Kidney tubule cell (primary cell): ENCODE results near the gene ITPRIP.
A peak's percentile ranks its signal among the peaks of the same experiment; 100 is the strongest.

Experiments
- DNase-seq: peaks from one replicate; pipeline ENCODE4 v3.0.0-alpha.2; 2018; ENCODE audit warnings: low spot score

ITPRIP gene

DNA sequence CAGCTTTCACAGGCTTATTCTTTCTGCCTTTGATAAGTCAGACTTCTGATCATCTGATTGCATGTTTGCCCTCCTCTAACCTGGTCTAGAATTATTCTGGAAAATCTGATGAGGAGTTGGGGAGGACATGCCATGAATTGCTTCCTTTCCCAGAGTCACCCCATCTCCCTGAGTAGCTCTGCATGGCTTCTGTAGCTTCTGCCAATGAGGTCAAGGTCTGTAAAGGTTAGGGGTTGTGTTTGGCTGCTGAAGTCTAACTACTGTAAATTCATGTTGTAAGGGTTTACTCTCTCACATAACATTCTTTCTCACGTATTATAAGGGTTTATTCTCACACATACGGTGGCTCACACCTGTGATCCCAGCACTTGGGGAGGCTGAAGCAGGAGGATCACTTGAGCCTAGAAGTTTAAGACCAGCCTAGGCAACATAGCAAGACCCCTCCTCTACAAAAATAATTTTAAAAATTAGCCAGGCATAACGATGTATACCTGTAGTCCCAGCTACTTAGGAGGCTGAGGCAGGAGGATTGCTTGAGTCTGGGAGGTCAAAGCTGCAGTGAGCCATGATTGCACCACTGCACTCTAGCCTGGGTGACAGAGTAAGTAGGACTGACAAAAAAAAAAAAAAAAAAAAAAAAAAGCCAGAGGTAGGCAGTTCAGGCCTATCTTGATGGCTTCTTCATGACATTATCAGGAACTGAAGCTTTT is 58.6 kb downstream of the ITPRIP start:
- no peak for DNase-seq

- no peak for DNase-seq
These were observed 60.5 kb downstream of the ITPRIP start for GRCh38 chr10:104277785-104278184.

DNA sequence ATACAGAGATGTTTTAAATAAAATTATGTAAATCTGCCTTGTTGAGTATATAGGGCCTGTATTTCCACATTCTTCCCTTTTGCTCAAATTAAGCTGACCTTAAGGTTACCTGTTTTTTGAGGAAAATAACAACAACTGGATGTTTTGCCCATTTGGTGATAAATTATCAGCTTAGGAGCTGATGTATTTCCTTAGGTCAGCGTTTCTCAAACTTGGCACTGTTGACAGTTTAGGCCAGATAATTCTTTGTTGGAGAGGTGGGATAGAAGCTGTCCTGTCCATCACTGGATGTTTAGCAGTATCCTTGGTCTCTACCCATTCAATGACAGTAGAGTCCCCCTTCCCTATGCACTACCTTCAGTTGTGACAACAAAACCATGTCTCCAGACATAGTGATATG is 62.1 kb downstream of the ITPRIP start:
- DNase-seq: no peak

DNA sequence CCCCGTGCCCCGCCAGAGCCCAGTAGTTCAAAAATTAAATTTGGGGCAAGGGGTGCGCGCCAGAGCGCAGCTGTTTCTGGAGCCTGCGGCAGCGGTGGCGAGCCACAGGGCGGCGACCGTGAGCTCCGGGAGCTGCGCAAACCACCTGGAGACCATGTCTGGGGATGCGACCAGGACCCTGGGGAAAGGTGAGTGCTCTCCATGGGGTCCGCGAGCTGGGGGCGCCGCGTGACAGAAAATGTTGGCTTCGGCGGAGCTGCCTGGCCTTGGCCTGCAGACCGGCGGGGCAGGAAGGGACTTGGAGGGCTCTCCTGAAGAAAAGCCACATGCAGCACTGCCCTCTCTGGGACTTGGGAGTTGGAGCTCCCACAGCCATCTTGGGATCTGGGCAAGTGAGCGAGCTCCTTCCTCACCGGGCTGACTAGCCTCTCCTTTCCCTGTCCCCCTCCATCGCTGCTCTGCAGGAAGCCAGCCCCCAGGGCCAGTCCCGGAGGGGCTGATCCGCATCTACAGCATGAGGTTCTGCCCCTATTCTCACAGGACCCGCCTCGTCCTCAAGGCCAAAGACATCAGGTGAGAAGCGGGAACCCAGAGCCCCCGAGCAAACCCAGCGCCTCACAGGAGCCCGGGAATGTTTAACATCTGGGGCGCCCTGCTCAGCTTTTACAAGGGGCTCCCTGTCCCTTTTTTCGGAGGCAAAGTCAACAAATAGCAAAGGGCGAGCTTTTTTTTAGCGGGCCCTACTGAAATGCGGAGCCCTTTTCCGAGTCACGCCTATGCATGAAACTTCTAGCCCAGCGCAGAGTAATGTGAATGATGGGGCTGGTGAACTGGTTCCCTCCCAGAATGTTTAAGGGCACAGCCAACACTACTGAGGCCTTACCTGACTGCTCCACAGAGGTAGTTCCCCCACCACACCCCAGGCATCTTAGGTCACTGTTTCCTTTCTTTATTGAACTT is 63.2 kb downstream of the ITPRIP start:
- DNase-seq: peak; percentile 67

DNA sequence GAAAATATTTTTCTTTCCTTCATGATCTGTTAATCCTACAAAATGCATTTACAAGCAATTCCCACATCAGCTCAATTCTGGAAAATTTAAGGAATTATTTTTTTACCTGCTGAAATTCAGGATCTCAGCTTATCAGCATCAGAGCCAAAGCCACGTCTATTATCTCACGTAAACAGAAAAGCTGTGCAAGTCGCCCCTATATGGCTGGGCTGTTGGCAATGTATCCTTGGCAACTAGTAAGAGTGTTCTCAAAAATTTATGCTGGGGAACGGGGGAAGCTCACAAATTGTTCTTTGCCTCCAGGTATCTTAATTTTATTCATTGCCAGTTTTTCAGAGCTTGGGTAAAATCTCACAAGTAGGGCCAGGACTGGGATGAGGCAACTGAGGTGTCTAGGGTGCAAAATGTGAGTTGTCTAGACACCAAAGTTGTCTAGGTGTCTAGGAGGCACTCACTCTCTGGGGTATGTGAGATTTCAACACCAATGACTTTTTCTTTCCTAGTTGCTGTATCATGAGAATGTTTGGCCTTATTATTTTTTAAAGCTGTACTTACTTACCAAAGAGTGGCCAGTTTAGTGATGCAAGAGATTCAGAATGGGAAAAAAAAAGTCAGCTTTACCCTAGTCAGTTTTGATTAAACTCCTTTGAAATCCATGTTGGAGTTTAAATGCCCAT is 64.2 kb downstream of the ITPRIP start:
- no peak for DNase-seq

DNA sequence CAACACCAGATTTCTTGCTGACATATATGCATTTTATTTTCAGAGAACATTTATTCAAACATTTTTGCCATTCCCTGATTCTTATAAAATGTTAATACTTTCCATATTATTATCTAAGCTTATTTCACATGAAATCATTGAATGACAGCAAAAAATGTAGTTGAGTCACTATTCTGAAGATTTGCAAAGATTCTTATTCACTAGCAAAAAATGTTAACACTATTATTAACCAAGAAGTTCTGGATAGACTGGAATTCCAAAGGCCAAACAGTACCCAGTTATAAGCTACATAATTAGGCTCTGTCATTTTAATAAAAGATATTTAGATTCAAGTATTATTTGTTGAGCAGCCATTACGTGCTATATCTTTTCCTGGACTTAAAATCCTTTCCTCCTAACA is 65.0 kb downstream of the ITPRIP start:
- no peak for DNase-seq

DNA sequence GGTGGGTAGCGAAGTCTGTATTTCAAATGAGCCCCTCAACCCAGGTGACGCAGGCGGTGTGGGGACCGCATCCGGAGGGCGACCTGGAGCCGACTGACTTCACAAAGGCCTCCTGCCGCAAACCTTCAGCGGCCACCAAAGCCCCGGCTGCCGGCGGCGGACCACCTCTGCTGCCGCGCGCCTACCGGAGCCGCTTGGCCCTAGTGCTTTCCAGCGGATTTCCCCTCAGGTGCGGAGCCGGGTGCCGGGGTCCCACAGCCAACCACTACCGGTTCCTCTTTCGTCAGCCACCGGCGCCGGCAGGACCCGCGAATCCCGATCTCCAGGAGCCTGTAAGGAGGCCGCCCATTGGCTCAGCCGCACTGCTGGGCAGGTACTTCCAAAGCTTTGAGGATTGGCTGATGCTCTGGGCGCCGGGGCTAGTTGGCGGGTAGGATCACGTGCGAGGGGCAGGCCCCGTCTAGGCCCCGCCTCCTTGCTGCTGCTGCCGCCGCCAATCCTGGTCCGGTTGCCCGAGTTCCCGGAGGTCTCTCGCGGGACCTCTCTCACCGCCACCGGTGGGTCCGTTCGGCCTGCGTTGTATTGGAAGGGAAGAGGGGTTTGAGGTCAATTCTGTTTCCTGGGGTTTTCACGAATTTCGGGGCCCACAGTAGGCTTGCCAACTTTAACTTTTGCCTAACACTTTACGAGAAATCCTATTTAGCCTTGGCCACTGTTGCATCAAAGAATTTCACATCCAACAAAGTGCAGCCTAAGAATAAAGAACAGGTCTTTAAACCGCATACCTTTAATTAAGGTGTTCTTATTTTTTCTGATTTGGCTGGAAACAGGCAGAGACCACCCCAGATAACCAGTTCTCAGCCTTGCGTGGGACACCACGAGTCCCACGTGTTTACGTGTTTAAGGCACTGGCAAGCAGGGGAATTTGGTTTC is 69.3 kb downstream of the ITPRIP start, which contains the start of gene GSTO2:
Gene GSTO2 (plus strand): TSS at position 472 of the 933 bp plus-strand sequence. CDS start 5,732 bp downstream, outside the sequence.
- peak; percentile 100 for DNase-seq

DNA sequence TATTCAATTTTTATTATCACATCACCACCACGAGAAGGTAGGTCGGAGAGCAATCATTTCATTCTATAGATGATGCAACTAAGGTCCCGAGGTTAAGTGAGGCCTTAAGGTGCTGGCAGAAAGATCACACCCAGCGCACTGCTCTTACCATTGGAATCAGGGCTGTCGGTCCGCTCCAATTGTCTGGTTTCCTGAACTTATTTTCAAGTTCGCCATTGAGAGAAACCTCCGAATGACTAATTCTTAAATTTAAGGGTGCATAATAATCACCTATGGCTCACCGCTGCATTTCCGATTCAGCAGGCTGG is 69.9 kb downstream of the ITPRIP start:
- no peak for DNase-seq

GRCh38 chr10:104267721-104268404 is 70.4 kb downstream of the ITPRIP start:
- DNase-seq: peak; percentile 23

DNA sequence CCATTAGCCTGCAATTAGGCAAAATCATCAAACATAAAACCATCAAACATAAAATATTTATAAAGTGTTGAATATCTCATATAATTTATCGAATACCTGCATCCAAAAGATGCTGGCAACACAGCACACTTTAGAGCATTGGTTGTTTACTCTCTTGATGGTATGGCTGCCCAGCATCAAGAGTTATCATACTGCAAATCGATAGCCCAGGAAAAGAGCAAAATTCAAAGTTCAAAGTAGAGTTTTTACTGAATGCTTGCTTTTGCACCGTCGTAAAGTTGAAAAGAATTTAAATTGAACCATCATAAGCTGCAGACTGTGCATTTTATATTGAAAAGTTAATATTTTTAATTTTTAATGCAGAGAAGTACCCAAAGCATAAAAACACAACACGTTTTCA is 73.5 kb downstream of the ITPRIP start:
- DNase-seq: no peak

DNA sequence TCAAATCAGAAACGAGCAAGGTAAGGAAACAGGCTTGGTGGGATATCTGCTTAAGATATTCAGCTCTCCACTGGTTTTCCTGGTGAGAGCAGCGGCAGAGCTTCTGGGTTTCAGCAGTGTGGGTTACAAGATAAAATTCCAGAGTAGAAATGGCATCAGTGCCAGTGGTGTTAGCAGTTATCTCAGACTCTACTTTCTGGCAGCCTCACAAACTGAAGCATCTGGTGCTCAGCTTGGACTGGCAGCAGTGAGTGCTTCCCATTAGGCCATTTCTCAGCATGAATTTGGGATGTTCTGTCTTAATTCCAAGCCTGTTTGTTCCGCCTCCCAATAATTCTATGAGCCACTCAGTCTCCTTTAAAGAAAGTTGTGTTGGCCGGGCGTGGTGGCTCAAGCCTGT is 76.2 kb downstream of the ITPRIP start:
- DNase-seq: no peak

GRCh38 chr10:104260775-104261115 is 77.5 kb downstream of the ITPRIP start:
- DNase-seq: peak; percentile 35

DNA sequence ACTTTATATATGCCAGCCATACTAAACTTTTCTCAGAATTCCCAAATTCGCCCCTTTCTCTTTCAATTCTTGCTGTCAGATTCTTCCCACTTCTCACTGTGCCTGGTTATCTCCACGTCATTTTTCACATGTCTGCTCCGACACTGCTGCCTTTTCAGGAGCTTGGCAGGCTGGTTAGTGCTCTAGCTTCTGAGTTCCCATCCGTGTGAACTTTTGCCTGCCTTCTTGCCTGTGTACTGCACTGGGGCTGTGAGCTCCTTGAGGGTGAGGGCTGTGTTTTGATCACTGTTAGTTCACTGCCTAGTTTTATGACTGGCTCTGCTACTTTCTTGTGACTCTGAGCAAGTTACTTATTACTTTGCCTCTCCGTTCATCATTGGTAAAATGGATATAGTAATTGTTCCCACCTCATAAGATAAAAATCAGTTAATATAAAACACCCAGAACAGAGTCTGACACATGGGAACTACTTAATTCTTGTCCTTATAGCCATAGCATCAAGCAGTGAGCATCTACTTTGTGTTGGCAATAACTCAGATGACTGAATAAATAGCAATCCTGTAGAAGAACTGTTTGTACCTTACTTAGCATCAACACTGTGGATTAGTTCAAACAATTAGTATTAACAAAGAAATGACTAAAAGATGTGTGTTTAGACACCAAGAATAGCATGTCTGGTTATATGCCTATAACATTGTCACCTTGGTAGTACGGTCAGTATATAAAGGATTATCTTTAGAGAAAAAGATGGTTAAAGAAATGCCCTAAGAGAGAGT is 78.1 kb downstream of the ITPRIP start:
- DNase-seq: peak; percentile 42
